ENCODE data around the gene IGF2BP3.

IGF2BP3 gene

DNA sequence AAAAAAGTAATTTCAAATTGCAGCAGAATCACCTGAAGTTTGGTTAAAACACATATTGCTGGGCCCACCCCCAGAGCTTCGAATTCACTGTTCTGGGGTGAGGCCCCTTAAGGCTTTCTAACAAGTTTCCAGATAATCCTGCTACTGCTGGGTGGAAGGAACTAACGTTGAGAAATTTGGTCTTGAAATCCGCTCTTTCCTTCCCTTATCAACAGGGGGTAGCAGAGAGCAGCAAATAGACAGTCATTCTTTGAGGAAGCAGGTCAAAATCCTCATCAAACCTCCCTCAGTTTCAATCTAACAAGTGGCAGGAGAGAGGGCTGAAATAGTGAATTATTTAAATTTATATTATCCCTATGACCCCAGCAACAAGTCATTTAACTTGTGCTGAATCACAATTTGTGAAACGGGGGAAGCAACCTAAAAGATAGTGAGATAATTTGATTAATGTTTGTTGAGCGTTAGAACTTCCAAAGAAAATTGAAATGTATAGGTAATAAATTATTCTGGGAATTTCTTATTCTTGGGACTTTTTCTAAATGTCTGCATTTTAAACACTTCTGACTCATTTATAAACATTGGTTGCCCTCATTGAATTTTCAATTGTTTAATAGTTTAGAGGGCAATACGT lies 192.8 kb downstream of the IGF2BP3 start:
- Histone ChIP-seq H3K36me3 (ENCODE audit: control insufficient read depth, insufficient read depth, low read length) (no peaks in the 10 kb centered on the region), H3K27me3 (replicated peaks; ENCODE audit: control insufficient read depth, insufficient read depth, low read length) (no peaks in the 10 kb centered on the region), H3K4me3 (replicated peaks; ENCODE audit: low read depth, low read length) (no peak overlapping the region)
- TF ChIP-seq, protein P1, sequence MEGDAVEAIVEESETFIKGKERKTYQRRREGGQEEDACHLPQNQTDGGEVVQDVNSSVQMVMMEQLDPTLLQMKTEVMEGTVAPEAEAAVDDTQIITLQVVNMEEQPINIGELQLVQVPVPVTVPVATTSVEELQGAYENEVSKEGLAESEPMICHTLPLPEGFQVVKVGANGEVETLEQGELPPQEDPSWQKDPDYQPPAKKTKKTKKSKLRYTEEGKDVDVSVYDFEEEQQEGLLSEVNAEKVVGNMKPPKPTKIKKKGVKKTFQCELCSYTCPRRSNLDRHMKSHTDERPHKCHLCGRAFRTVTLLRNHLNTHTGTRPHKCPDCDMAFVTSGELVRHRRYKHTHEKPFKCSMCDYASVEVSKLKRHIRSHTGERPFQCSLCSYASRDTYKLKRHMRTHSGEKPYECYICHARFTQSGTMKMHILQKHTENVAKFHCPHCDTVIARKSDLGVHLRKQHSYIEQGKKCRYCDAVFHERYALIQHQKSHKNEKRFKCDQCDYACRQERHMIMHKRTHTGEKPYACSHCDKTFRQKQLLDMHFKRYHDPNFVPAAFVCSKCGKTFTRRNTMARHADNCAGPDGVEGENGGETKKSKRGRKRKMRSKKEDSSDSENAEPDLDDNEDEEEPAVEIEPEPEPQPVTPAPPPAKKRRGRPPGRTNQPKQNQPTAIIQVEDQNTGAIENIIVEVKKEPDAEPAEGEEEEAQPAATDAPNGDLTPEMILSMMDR (IDR thresholded peaks at IDR 0.05; ENCODE audit: insufficient read depth, low read length, poor library complexity, severe bottlenecking): peak; percentile 90
- DNase-seq (ENCODE audit: extremely low read depth, insufficient read length): peak; percentile 28

DNA sequence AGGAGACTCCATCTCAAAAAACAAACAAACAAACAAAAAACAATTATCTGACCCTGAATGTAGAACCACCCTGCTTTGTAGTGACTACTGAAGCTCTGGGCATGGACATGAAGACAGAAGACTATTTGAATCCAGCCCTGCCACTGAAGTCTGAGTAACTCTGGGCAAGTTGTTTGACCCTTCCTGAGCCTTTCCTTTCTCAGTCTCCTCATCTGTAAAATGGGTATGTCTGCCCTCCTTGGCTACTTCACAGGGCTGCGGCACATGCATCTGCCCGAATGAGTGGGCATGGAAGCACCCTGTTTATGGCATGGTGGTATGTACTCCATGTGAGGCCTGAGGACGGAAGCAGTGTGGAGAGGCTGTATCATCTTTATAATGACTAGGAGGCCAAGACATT lies 193.3 kb downstream of the IGF2BP3 start:
- DNase-seq (ENCODE audit: extremely low read depth, insufficient read length): no peak
- TF ChIP-seq, protein P1 (IDR thresholded peaks at IDR 0.05; ENCODE audit: insufficient read depth, low read length, poor library complexity, severe bottlenecking): no peak
- H3K4me3 ChIP-seq (replicated peaks; ENCODE audit: low read depth, low read length): no peak overlapping the region
- H3K36me3 ChIP-seq (ENCODE audit: control insufficient read depth, insufficient read depth, low read length): no peaks in the 10 kb centered on the region
- H3K27me3 ChIP-seq (replicated peaks; ENCODE audit: control insufficient read depth, insufficient read depth, low read length): no peaks in the 10 kb centered on the region; the same call in 1 of the 2 replicates

DNA sequence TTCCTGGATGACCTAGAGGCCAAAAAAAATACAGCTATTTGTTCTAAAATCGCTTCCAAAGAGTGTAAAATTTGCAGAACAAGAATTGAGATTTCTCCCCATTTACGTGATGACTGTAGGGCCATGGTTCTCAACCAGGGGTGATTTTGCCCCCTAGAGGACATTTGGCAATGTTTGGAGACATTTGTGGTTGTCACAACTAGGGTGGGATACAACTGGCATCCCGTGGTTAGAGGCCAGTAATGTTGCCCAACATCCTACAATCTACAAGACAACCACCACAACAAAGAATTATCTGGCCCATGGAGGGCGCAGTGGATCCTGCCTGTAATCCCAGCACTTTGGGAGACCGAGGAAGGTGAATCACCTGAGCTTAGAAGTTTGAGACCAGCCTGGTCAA lies 193.9 kb downstream of the IGF2BP3 start:
- TF ChIP-seq, protein P1 (IDR thresholded peaks at IDR 0.05; ENCODE audit: insufficient read depth, low read length, poor library complexity, severe bottlenecking): peak; percentile 33
- no peaks in the 10 kb centered on the region; the same call in 1 of the 2 replicates for H3K27me3 ChIP-seq (replicated peaks; ENCODE audit: control insufficient read depth, insufficient read depth, low read length)
- H3K36me3 ChIP-seq (ENCODE audit: control insufficient read depth, insufficient read depth, low read length): no peaks in the 10 kb centered on the region
- no peak for DNase-seq (ENCODE audit: extremely low read depth, insufficient read length)
- H3K4me3 ChIP-seq (replicated peaks; ENCODE audit: low read depth, low read length): no peak overlapping the region

DNA sequence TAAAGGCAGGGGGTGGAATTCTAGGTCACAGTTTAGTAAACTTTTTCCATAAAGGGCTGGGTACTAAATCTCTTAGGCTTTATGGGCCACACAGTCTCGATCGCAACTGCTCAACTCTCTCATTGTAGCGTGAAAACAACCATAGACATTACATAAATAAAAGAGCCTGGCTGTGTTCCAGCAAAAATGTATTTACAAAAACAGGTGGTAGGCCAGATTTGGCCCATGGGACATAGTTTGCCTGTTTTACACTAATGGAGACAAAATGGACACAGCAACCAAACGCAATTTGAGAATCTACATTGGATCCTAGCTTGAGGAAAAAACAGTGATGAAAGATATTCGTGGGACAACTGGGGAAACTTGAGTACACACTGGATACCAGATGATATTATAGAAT lies 194.4 kb downstream of the IGF2BP3 start:
- no peaks in the 10 kb centered on the region; the same call in 1 of the 2 replicates for H3K27me3 ChIP-seq (replicated peaks; ENCODE audit: control insufficient read depth, insufficient read depth, low read length)
- no peak for DNase-seq (ENCODE audit: extremely low read depth, insufficient read length)
- TF ChIP-seq, protein P1 (IDR thresholded peaks at IDR 0.05; ENCODE audit: insufficient read depth, low read length, poor library complexity, severe bottlenecking): no peak
- H3K4me3 ChIP-seq (replicated peaks; ENCODE audit: low read depth, low read length): no peak overlapping the region
- H3K36me3 ChIP-seq (ENCODE audit: control insufficient read depth, insufficient read depth, low read length): no peaks in the 10 kb centered on the region

DNA sequence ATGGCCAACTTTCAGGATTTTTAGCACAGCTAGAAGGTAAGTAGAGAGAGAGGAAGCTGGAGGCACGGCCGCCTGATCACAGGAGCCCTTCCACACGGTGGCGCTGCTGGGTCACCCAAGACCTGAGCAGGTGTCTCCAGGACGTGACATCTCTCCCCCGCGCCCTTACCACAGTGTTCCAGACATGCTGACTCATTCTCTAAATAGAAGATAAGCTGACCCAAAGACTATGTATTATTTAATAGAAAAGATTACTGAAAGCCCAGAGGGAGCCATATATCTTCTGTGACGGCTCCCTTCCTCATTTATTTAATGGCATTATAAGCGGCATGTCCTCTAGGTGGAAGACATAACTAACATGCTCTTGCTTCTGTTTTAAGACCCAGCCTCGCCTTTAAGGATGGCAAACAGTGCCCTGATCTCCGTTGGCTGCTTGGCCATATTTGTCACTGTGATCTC lies 197.1 kb downstream of the IGF2BP3 start:
- Histone ChIP-seq H3K36me3 (ENCODE audit: control insufficient read depth, insufficient read depth, low read length) (no peaks in the 10 kb centered on the region), H3K4me3 (replicated peaks; ENCODE audit: low read depth, low read length) (peak overlapping the region; percentile 52), H3K27me3 (replicated peaks; ENCODE audit: control insufficient read depth, insufficient read depth, low read length) (no peaks in the 10 kb centered on the region; the same call in 1 of the 2 replicates)
- TF ChIP-seq, protein P1 (IDR thresholded peaks at IDR 0.05; ENCODE audit: insufficient read depth, low read length, poor library complexity, severe bottlenecking): peak; percentile 97
- DNase-seq (ENCODE audit: extremely low read depth, insufficient read length): peak; percentile 85

All from GM06990 (cell line).